A673 (cell line): ENCODE measurements around the gene PNMA8A. TPM values are rescaled to one million over a fixed set of nuclear protein-coding genes. Genes with fewer than 3 reads are reported as not detected.
A peak's percentile ranks its signal among the peaks of the same experiment; 100 is the strongest.

Experiments used
- BruUV-seq: library from RNA; stranded (reverse); fragments of 400-500 nt; replicated peaks from 2 replicates; lab custom pipeline; 2021; lab: Mats Ljungman, UMichigan
- CTCF ChIA-PET: fragments of 300-600 bp; sonication (Branson Sonifier 250); formaldehyde crosslinking; loops from one replicate; lab custom pipeline; 2022; ENCODE audit warnings: antibody characterized with exemption; lab: Charles Lee
- POLR2A ChIA-PET: fragments of 300-600 bp; sonication (Branson Sonifier 250); formaldehyde crosslinking; loops from one replicate; lab custom pipeline; 2022; ENCODE audit warnings: antibody characterized with exemption; ENCODE audit not compliant: low non-redundant PET; lab: Charles Lee
- DNase-seq: peaks from one replicate; pipeline ENCODE4 v3.0.0-alpha.2; 2015; ENCODE audit warnings: low spot score
- H3K27ac ChIP-seq: fragments of 200-600 bp; sonication (generic); 2 replicates; pipeline ENCODE4 v1.5.1; 2016; ENCODE audit warnings: mixed run types, low read depth, mild to moderate bottlenecking, mixed read lengths, antibody characterized with exemption, low read length; ENCODE audit not compliant: poor library complexity, severe bottlenecking
- H3K27me3 ChIP-seq: fragments of 200-600 bp; sonication (generic); replicated peaks from 2 replicates; pipeline ENCODE4 v1.6.1; 2017; ENCODE audit warnings: mixed run types, low read depth, mild to moderate bottlenecking, mixed read lengths, antibody characterized with exemption, low read length; ENCODE audit not compliant: insufficient read depth, poor library complexity
- H3K36me3 ChIP-seq: fragments of 200-600 bp; sonication (generic); 2 replicates; pipeline ENCODE4 v1.6.1; 2016; ENCODE audit warnings: mixed run types, mild to moderate bottlenecking, mixed read lengths, antibody characterized with exemption, low read length; ENCODE audit not compliant: insufficient read depth, poor library complexity, severe bottlenecking
- H3K4me1 ChIP-seq: fragments of 200-600 bp; sonication (generic); 2 replicates; pipeline ENCODE4 v1.6.1; 2017; ENCODE audit warnings: mixed run types, mild to moderate bottlenecking, mixed read lengths, antibody characterized with exemption, low read length; ENCODE audit not compliant: insufficient read depth, poor library complexity, severe bottlenecking
- H3K4me3 ChIP-seq: fragments of 200-600 bp; sonication (generic); 2 replicates; pipeline ENCODE4 v1.5.1; 2016; ENCODE audit warnings: low read depth, mixed run types, mild to moderate bottlenecking, mixed read lengths, low read length; ENCODE audit not compliant: poor library complexity, severe bottlenecking
- H3K9me3 ChIP-seq: fragments of 200-600 bp; sonication (generic); 2 replicates; pipeline ENCODE4 v1.6.1; 2016; ENCODE audit warnings: mixed run types, low read depth, mild to moderate bottlenecking, mixed read lengths, antibody characterized with exemption, low read length; ENCODE audit not compliant: poor library complexity, severe bottlenecking
- EZH2 ChIP-seq: fragments of 200-600 bp; sonication (generic); IDR thresholded peaks from 2 replicates; pipeline ENCODE4 v1.6.1; 2017; ENCODE audit warnings: borderline replicate concordance, low read depth, mild to moderate bottlenecking, mixed read lengths, antibody characterized with exemption, low read length; ENCODE audit not compliant: poor library complexity, severe bottlenecking
- intact Hi-C: fragments of 100-400 bp; cut with micrococcal nuclease; formaldehyde crosslinking; loops from one replicate; pipeline ENCODE4 v1.10.0; 2022; ENCODE audit not compliant: unreplicated experiment
- total RNA-seq: library from RNA; stranded (reverse); gene quantifications from 2 replicates; pipeline ENCODE4 v1.2.3, GENCODE V29; 2021
- TF ChIP-seq, protein P1 (sequence below): fragments of 300-800, 200-600 bp; sonication (generic); conservative IDR thresholded peaks from 2 replicates; pipeline ENCODE4 v1.5.1; 2017; ENCODE audit warnings: low read depth, mild to moderate bottlenecking, antibody characterized with exemption, low read length, moderate library complexity, mixed read lengths

PNMA8A gene
- total RNA-seq, 1 experiment from 2014 or later, result 12.8 TPM

DNA sequence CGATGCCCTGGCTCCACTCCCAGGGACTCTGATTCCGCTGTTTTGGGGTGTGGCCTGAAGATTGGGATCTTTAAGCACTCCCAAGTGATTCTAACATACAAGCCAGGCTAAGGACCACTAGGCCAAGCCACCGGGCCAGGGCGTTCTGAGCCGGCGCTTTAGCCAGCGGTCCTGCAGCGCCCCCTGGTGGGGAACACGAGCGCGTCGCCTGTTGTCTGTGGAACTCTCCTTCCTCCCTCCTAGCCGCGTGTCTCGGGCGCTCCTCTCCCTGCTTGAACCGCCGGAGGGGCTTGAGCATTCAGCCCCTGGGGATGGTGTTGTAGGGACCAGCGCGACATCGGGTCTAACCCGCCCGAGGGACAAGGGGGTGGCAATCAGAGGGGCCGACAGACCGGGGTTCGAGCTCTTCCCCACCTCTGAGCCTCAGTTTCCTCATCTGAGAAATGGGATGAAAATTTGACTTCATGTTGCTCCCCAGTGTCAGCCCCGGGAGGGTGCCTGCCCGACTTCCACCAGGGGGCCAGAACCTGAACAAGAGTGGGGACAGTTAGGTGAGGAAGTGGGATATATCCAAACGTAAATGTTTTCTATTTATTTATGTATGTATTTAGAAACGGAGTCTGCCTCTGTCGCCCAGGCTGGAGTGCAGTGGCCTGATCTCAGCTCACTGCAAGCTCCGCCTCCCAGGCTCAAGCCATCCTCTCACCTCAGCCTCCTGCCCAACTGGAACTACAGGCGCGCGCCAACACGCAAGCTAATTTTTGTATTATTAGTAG, 42.3 kb upstream of the PNMA8A start:
- no peak for TF ChIP-seq EZH2
- TF ChIP-seq, protein P1, sequence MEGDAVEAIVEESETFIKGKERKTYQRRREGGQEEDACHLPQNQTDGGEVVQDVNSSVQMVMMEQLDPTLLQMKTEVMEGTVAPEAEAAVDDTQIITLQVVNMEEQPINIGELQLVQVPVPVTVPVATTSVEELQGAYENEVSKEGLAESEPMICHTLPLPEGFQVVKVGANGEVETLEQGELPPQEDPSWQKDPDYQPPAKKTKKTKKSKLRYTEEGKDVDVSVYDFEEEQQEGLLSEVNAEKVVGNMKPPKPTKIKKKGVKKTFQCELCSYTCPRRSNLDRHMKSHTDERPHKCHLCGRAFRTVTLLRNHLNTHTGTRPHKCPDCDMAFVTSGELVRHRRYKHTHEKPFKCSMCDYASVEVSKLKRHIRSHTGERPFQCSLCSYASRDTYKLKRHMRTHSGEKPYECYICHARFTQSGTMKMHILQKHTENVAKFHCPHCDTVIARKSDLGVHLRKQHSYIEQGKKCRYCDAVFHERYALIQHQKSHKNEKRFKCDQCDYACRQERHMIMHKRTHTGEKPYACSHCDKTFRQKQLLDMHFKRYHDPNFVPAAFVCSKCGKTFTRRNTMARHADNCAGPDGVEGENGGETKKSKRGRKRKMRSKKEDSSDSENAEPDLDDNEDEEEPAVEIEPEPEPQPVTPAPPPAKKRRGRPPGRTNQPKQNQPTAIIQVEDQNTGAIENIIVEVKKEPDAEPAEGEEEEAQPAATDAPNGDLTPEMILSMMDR, result peak; percentile 97
- Histone ChIP-seq H3K4me1 (no peaks in the 10 kb centered on the region), H3K36me3 (no peaks in the 10 kb centered on the region), H3K9me3 (no peaks in the 10 kb centered on the region), H3K27ac (no peak overlapping the region), H3K4me3 (no peak overlapping the region), H3K27me3 (no peaks in the 10 kb centered on the region)
- DNase-seq, result peak; percentile 86
- ChIA-PET POLR2A (no interaction called here), CTCF (interaction anchor here (0.6 to 1.1 kb wide), 3 partner anchors 25 to 234 kb away, joined by 3 to 5 read pairs (median 4); no protein-coding TSS in a partner anchor)
- intact Hi-C loops, result loop anchor here (1.0 to 10.0 kb wide), 4 partner anchors 111 to 439 kb away; no protein-coding TSS in a partner anchor
- no TSS peak for BruUV-seq

DNA sequence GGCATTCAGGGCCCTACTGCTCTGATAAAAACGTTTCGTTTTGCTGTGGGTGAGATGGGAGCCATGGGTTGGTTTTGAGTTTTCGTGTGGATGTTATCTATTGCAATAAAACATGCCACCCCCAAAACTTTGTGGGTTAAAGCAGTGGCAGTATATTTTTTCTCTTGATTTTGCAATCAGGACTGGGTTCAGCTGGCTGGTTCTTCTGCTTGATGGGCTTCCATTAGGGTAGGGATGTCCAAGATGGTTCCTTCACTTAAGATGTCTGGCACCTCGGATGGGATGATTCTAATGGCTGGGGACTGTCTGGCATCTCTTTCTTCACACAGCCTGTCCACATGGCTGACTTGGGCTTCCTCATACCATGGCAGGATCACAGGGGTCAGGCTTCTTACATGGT, 39.9 kb upstream of the PNMA8A start:
- BruUV-seq, result no TSS peak
- H3K27ac ChIP-seq, result no peak overlapping the region
- ChIA-PET CTCF (no interaction called here), POLR2A (no interaction called here)
- no peaks in the 10 kb centered on the region for H3K27me3 ChIP-seq
- TF ChIP-seq EZH2, result no peak
- TF ChIP-seq, protein P1, result no peak
- H3K4me3 ChIP-seq, result no peak overlapping the region
- intact Hi-C loops, result loop anchor here (10.0 kb wide), 1 partner anchor 436 kb away; no protein-coding TSS in a partner anchor
- no peaks in the 10 kb centered on the region for H3K36me3 ChIP-seq
- DNase-seq, result no peak
- no peaks in the 10 kb centered on the region for H3K4me1 ChIP-seq
- no peaks in the 10 kb centered on the region for H3K9me3 ChIP-seq

DNA sequence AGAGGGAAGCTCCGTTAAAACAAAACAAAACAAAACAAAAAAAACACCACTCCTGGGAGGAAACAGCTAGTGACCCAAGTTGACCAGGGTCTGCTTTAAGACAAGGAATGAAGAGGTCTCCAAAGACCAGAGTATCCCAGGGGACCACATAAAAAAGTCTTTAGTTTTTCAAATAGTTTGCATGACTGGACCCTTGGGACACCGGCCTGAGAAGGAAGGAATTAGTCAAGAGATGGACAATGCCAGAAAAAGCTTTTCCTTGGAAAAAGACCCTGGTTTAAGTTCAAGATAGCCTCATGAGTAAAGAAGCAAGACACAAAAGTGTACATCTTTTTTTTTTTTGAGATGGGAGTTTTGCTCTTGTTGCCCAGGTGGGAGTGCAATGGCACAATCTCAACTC, 36.8 kb upstream of the PNMA8A start:
- ChIA-PET POLR2A (no interaction called here), CTCF (no interaction called here)
- BruUV-seq, result no TSS peak
- H3K4me3 ChIP-seq, result no peak overlapping the region
- no peaks in the 10 kb centered on the region for H3K9me3 ChIP-seq
- no peak for TF ChIP-seq EZH2
- TF ChIP-seq, protein P1, result no peak
- no peak overlapping the region for H3K27ac ChIP-seq
- H3K36me3 ChIP-seq, result no peaks in the 10 kb centered on the region
- intact Hi-C loops, result no loop called here
- no peaks in the 10 kb centered on the region for H3K27me3 ChIP-seq
- H3K4me1 ChIP-seq, result no peaks in the 10 kb centered on the region
- no peak for DNase-seq
